ENCODE data around the gene RHOT2. TPM values are rescaled to one million over a fixed set of nuclear protein-coding genes. Genes with fewer than 3 reads are reported as not detected.

The RHOT2 gene
- total RNA-seq, 1 experiment from 2014 or later = 98.5 TPM

DNA sequence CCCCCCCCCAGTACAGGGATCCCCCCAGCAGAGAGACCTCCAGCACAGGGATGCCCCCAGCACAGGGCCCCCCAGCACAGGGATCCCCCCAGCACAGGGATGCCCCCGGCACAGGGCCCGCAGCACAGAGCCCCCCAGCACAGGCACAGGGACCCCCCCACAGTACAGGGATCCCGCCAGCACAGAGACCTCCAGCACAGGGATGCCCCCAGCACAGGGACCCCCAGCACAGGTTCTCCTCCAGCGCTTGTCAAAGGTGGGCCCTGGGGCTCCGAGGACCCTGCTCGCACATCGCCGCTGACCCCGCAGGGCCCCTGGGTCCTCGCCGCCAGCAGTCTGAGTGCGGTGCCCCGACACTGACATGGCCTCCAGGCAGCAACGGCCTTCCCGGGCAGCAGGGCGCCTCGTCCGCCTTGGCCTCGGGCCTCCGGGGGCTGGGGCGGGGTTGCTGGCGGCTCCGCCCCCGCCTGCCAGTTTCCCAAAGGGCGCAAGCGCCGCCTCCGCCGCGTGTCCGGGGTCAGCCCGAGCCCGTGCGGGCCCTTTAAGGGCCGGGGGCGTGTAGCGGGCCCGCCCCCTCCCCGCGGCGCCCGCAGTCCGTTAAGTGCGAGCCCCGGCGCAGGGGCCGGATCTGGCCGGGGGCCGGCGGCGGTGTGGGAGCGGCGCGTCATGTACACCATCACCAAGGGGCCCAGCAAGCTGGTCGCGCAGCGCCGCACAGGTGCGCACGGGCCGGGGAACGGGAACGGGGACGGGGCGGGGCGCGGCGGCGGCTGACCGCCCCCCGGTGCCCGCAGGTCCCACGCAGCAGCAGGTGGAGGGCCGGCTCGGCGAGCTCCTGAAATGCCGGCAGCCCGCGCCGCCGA lies 26.4 kb upstream of the RHOT2 start, which contains the start of gene MCRIP2:
Gene MCRIP2 (plus strand): TSS at position 503 of the 863 bp plus-strand sequence. CDS start 164 bp downstream, at position 667.
- DNase-seq (ENCODE audit: low read depth, low spot score) (no peak), ATAC-seq (peak; percentile 68)
- Histone ChIP-seq H3K9ac (ENCODE audit: low read length) (peak within 1 kb of the TSS; percentile 82), H3K27ac (ENCODE audit: low read depth, low read length) (peak within 1 kb of the TSS; percentile 90), H3K36me3 (ENCODE audit: control insufficient read depth in 1 of 2, insufficient read depth in 2 of 2, low read length in 2 of 2) (no peaks in the 10 kb centered on the region), H3K4me1 (ENCODE audit: control insufficient read depth in 1 of 2, insufficient read depth in 2 of 2, low read length in 2 of 2) (peaks cover 14 to 48% of the 10 kb centered on the region in 2 experiments), H4K20me1 (ENCODE audit: insufficient read depth) (no peaks in the 10 kb centered on the region), H3K9me2 (ENCODE audit: insufficient read depth) (no peaks in the 10 kb centered on the region), H2AFZ (ENCODE audit: low read depth, low read length, poor library complexity, severe bottlenecking) (no peak within 1 kb of the TSS), H3K4me2 (ENCODE audit: low read length) (peak within 1 kb of the TSS; percentile 76), H3K4me3 (replicated peaks in 1 of 2; ENCODE audit: low read depth in 1 of 2, low read length in 2 of 2) (peak within 1 kb of the TSS; percentile 56 to 67), H3K9me3 (ENCODE audit: control insufficient read depth in 1 of 2, insufficient read depth in 1 of 2, low read depth in 1 of 2, low read length in 2 of 2) (no peaks in the 10 kb centered on the region), H3K79me2 (ENCODE audit: insufficient read depth, low read length) (peaks cover 23% of the 10 kb centered on the region), H3K27me3 (ENCODE audit: insufficient read depth, low read length) (no peaks in the 10 kb centered on the region)
- POLR2A ChIA-PET = no interaction called here
- BruUV-seq (replicated peaks) = no TSS peak
- no peak for TF ChIP-seq ELF1 (IDR thresholded peaks at IDR 0.05; ENCODE audit: borderline replicate concordance, low read depth)
- TF ChIP-seq, protein P1, sequence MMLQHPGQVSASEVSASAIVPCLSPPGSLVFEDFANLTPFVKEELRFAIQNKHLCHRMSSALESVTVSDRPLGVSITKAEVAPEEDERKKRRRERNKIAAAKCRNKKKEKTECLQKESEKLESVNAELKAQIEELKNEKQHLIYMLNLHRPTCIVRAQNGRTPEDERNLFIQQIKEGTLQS (IDR thresholded peaks at IDR 0.05) = no peak
- TF ChIP-seq, protein P2, sequence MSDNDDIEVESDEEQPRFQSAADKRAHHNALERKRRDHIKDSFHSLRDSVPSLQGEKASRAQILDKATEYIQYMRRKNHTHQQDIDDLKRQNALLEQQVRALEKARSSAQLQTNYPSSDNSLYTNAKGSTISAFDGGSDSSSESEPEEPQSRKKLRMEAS (IDR thresholded peaks at IDR 0.05) = peak; percentile 25
- no peak for TF ChIP-seq ZFX (IDR thresholded peaks at IDR 0.05)
- peak; percentile 59 for TF ChIP-seq POLR2AphosphoS5 (IDR thresholded peaks at IDR 0.05; ENCODE audit: low read depth, low read length)
- TF ChIP-seq SP1 (IDR thresholded peaks at IDR 0.05; ENCODE audit: low read depth) = no peak
- TF ChIP-seq, protein P3, sequence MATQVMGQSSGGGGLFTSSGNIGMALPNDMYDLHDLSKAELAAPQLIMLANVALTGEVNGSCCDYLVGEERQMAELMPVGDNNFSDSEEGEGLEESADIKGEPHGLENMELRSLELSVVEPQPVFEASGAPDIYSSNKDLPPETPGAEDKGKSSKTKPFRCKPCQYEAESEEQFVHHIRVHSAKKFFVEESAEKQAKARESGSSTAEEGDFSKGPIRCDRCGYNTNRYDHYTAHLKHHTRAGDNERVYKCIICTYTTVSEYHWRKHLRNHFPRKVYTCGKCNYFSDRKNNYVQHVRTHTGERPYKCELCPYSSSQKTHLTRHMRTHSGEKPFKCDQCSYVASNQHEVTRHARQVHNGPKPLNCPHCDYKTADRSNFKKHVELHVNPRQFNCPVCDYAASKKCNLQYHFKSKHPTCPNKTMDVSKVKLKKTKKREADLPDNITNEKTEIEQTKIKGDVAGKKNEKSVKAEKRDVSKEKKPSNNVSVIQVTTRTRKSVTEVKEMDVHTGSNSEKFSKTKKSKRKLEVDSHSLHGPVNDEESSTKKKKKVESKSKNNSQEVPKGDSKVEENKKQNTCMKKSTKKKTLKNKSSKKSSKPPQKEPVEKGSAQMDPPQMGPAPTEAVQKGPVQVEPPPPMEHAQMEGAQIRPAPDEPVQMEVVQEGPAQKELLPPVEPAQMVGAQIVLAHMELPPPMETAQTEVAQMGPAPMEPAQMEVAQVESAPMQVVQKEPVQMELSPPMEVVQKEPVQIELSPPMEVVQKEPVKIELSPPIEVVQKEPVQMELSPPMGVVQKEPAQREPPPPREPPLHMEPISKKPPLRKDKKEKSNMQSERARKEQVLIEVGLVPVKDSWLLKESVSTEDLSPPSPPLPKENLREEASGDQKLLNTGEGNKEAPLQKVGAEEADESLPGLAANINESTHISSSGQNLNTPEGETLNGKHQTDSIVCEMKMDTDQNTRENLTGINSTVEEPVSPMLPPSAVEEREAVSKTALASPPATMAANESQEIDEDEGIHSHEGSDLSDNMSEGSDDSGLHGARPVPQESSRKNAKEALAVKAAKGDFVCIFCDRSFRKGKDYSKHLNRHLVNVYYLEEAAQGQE (IDR thresholded peaks at IDR 0.05; ENCODE audit: low read depth) = no peak
- peak; percentile 14 for TF ChIP-seq TCF7L2 (IDR thresholded peaks at IDR 0.05; ENCODE audit: borderline replicate concordance, extremely low read depth, insufficient read depth, insufficient read length)
- peak; percentile 37 for TF ChIP-seq SIN3A (IDR thresholded peaks at IDR 0.05; ENCODE audit: low read depth)
- TF ChIP-seq EGR1 (IDR thresholded peaks at IDR 0.05; ENCODE audit: low read depth) = peak; percentile 88
- intact Hi-C loops (cut with micrococcal nuclease) = no loop called here
- RAD21 ChIA-PET (ENCODE audit: low non-redundant PET in 1 of 2, low total read pairs in 2 of 2, uncharacterized antibody in 2 of 2, unreplicated experiment in 2 of 2) = no interaction called here
- CTCF ChIA-PET = no interaction called here

All from HCT116 (cell line).